Duodenal mucosa (tissue), 2 donors: ENCODE data around the gene EEF1AKMT2.
"Not testable (repeated sequence)": the region's sequence is repeated elsewhere in the genome, so short reads cannot be mapped to it uniquely, and the experiment has no call there.

Experiments used
- H3K27ac ChIP-seq: one replicate; pipeline ENCODE4 v1.7.0; 2013; ENCODE audit warnings: low read depth, low read length
- H3K27me3 ChIP-seq, 2 donors: one replicate each; pipeline ENCODE4 v1.7.0; 2013; ENCODE audit warnings: low read length in 2 of 2, control low read depth in 1 of 2; ENCODE audit not compliant: insufficient read depth in 2 of 2, control insufficient read depth in 1 of 2
- H3K36me3 ChIP-seq, 2 donors: one replicate each; pipeline ENCODE4 v1.7.0; 2013; ENCODE audit warnings: low read length in 2 of 2, control low read depth in 1 of 2; ENCODE audit not compliant: insufficient read depth in 2 of 2, control insufficient read depth in 1 of 2
- H3K4me1 ChIP-seq, 2 donors: one replicate each; pipeline ENCODE4 v1.7.0; 2013; ENCODE audit warnings: low read length in 2 of 2, control low read depth in 1 of 2; ENCODE audit not compliant: insufficient read depth in 2 of 2, control insufficient read depth in 1 of 2
- H3K4me3 ChIP-seq, 2 donors: one replicate each; pipeline ENCODE4 v1.7.0; 2013; ENCODE audit warnings: low read length in 2 of 2, low read depth in 1 of 2
- H3K9ac ChIP-seq, 2 donors: one replicate each; pipeline ENCODE4 v1.7.0; 2013; ENCODE audit warnings: low read length in 2 of 2, low read depth in 1 of 2
- H3K9me3 ChIP-seq, 2 donors: one replicate each; pipeline ENCODE4 v1.7.0; 2013; ENCODE audit warnings: low read length in 2 of 2, control low read depth in 1 of 2; ENCODE audit not compliant: control insufficient read depth in 1 of 2

EEF1AKMT2 gene

DNA sequence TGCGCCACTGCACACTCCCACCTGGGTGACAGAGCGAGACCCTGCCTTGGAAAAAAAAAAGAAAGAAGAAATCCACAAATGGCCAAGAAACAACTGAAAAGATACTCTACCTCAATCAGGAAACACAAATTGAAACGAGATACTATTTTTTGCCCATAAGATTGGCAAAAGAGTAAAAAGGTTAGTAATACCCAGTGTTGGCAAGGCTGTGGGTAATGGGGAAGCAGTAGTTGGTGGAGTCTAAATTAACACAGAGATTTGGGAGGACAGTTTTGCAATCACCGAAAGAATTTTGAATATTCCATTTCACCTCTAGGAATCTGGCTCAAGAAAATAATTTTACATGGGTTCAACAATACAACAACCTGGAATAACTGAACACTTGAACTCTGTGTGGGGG lies 29.8 kb upstream of the EEF1AKMT2 start:
- H3K4me1 ChIP-seq: no peaks in the 10 kb centered on the region
- H3K27me3 ChIP-seq: no peaks in the 10 kb centered on the region
- peaks cover 7 to 43% of the 10 kb centered on the region in 2 donors for H3K36me3 ChIP-seq
- no peak overlapping the region for H3K27ac ChIP-seq
- no peak overlapping the region for H3K4me3 ChIP-seq
- H3K9me3 ChIP-seq: no peaks in the 10 kb centered on the region
- H3K9ac ChIP-seq: no peak overlapping the region

DNA sequence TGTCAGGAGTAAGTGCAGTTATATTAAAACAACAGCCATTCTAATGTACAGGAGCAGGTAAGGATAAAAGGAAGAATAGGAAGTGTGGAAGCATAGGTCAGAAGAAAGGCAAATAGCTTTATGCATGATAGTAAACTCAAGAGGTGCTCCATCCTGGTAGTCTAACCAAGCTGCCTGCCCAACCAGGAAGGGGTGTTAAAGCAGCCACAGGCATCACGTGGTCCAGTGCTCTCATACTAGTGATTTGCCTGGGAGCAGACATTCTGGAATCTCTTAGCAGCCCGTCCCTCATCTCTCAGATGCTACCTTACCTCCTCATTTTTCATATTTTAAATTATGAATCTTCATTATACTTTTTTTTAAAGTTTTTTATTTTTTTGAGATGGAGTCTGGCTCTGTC lies 28.4 kb upstream of the EEF1AKMT2 start:
- Histone ChIP-seq H3K27me3 (no peaks in the 10 kb centered on the region), H3K4me3 (no peak overlapping the region), H3K27ac (no peak overlapping the region), H3K9ac (no peak overlapping the region), H3K36me3 (peaks cover 7 to 38% of the 10 kb centered on the region in 2 donors), H3K9me3 (no peaks in the 10 kb centered on the region), H3K4me1 (no peaks in the 10 kb centered on the region)

DNA sequence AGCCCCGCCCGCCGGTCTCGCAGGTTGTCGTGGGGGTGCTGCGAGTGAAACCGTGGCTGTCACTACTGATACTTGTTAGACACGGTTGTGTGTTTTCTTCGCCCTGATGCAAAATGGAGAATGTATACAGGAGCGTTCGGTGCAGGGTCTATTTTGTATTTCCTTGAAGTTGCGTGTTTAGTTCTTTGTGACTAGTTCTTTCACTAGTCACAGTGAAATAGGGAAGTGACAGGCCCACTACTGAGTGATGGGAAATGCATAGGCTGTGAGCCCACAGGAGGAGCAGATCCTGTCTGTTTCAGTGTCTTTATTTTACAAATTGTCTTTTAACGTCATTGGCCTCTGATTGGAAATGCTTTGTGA lies 10.6 kb upstream of the EEF1AKMT2 start:
- Histone ChIP-seq H3K9ac (peak overlapping the region; percentile 79 to 86), H3K27me3 (no peaks in the 10 kb centered on the region), H3K4me3 (peak overlapping the region; percentile 87 to 90), H3K9me3 (no peaks in the 10 kb centered on the region), H3K36me3 (no peaks in the 10 kb centered on the region), H3K4me1 (peaks cover 3 to 10% of the 10 kb centered on the region in 2 donors), H3K27ac (peak overlapping the region; percentile 70)

DNA sequence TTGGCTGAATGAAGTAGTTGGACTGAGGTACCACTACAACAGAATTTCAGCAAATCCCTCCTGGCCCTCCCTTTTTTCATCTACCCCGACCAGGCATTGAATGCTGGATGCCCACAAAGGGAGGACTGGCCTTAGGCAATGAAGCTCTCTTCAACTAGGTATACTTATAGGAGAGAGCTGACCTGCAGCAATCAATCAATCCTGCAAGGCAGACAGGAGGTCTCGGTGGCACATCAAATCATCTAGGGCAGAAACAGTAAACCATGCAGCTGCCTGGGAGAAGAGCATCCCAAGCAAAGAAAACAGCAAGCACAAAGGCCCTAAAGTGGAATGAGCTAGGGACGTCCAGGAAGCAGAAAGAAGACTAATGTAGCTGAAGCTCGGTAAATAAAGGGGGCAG lies 7.5 kb upstream of the EEF1AKMT2 start:
- no peaks in the 10 kb centered on the region for H3K36me3 ChIP-seq
- no peaks in the 10 kb centered on the region for H3K27me3 ChIP-seq
- H3K27ac ChIP-seq: no peak overlapping the region
- no peaks in the 10 kb centered on the region for H3K9me3 ChIP-seq
- no peak overlapping the region for H3K4me3 ChIP-seq
- no peak overlapping the region for H3K9ac ChIP-seq
- peaks cover 3 to 10% of the 10 kb centered on the region in 2 donors for H3K4me1 ChIP-seq

DNA sequence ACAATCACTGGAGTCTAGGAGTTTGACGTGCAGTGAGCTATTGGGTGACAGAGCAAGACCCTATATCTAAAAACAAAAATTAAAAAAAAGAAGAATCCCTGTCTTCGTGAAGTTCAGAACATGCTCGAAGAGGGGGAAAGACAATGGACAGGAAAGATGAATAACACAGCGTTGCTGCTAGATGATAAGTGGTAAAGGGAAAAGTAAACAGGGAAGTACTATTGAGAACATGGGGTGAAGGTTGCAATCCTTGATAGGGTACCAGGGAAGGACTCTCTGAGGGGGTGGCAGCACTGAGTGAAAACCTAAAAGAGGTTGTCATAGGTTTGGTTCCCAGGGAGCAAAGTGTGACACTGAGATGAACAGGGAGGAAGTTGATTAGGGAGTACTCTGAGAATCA lies 7.1 kb upstream of the EEF1AKMT2 start:
- Histone ChIP-seq H3K27ac (no peak overlapping the region), H3K36me3 (no peaks in the 10 kb centered on the region), H3K27me3 (no peaks in the 10 kb centered on the region), H3K4me3 (no peak overlapping the region), H3K9me3 (no peaks in the 10 kb centered on the region), H3K9ac (no peak overlapping the region), H3K4me1 (peaks cover 3 to 10% of the 10 kb centered on the region in 2 donors)

DNA sequence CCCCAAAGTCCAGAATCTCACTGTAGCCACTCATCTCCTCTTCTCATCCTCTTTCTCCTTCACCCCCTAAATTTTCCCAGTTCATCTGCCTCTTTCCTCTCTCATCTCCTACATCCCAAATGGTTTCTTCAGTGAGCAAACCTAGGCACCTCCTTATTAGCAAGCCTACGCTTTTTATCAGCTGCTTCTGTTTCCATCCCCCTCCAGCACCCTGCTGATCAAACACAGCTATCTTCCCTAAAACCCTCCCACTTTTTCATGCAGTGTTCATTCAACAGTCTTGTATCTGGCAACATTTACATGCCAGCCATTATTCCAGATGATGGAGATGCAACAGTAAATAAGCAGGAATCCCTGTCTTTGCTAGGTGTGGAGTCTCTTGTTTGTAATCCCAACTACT lies 6.7 kb upstream of the EEF1AKMT2 start:
- H3K4me1 ChIP-seq: peaks cover 3 to 10% of the 10 kb centered on the region in 2 donors
- no peaks in the 10 kb centered on the region for H3K36me3 ChIP-seq
- no peaks in the 10 kb centered on the region for H3K9me3 ChIP-seq
- H3K27ac ChIP-seq: no peak overlapping the region
- H3K9ac ChIP-seq: no peak overlapping the region
- no peak overlapping the region for H3K4me3 ChIP-seq
- H3K27me3 ChIP-seq: no peaks in the 10 kb centered on the region

DNA sequence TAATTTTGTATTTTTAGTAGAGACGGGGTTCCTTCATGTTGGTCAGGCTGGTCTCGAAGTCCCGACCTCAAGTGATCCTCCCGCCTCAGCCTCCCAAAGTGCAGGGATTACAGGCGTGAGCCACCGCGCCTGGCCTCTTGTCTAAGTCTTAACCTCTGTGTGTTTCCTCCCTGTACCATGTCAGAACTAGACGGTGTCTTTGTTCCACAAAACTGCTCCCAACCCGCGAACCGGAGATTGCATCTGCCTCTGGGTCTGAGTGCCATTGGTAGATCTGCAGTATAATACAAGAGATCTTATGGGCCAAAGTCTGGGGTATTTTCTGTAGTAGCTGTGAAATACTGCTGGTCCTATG lies 1.3 kb upstream of the EEF1AKMT2 start:
- Histone ChIP-seq H3K9ac (no peak overlapping the region), H3K4me1 (peaks cover 0 to 9% of the 10 kb centered on the region in 2 donors), H3K9me3 (no peaks in the 10 kb centered on the region), H3K36me3 (peaks cover 0 to 5% of the 10 kb centered on the region in 2 donors), H3K27ac (no peak overlapping the region), H3K4me3 (no peak overlapping the region), H3K27me3 (no peaks in the 10 kb centered on the region)

DNA sequence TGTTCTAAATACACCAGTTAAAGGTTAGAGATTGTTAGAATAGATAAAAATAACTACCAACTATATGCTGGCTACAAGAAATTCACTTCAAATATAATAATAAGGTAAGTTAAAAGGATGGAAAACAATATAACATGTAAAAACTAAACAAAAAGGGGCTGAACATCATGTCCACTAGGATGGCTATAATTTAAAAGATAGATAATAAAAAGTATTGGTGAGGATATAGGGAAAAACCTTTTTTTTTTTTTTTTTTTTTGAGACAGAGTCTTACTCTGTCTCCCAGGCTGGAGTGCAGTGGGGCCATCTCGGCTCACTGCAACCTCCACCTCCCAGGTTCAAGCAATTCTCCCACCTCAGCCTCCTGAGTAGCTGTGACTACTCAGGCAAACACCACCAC lies 8.8 kb downstream of the EEF1AKMT2 start:
- not testable (repeated sequence) for H3K9me3 ChIP-seq, H3K9ac ChIP-seq, H3K27me3 ChIP-seq, H3K27ac ChIP-seq, H3K4me3 ChIP-seq, H3K4me1 ChIP-seq
- H3K36me3 ChIP-seq: peaks cover 0 to 13% of the 10 kb centered on the region in 2 donors

DNA sequence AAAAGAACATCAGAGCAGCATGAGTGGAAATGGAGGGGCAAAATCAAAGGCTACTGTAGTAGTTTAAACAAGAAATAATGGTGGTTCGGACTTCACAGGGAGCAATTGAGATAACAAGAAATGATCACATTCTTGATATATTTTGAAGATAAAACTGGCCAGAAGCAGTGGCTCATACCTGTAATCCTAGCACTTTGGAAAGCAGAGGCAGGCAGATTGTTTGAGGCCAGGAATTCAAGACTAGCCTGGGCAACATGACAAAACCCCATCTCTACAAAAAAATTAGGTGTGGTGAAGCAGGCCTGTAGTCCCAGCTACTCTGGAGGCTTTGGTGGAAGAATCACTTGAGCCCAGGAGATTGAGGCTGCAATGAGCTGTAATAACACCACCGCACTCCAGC lies 22.9 kb downstream of the EEF1AKMT2 start:
- Histone ChIP-seq H3K9ac (no peak overlapping the region), H3K9me3 (no peaks in the 10 kb centered on the region), H3K4me3 (no peak overlapping the region), H3K27me3 (no peaks in the 10 kb centered on the region), H3K27ac (no peak overlapping the region), H3K4me1 (no peaks in the 10 kb centered on the region), H3K36me3 (peaks cover 5 to 24% of the 10 kb centered on the region in 2 donors)

DNA sequence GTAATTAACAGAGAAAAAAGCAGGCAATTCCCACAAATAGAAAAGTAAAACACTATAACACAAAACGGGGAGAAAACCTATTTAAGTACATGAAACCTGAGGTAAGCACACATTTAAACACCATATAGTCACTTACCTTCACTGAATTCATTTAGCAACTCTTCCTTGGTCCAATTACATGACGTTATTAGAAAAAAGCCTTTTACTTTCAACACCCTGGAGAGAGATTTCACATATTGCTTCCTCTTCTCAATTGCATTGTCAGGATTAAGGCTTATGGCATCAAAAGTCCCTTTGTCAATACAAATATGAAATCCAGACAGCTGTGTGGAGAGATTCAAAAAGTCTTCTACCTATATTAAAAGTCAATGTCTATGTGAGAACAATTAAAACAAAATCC lies 26.4 kb downstream of the EEF1AKMT2 start:
- Histone ChIP-seq H3K4me3 (no peak overlapping the region), H3K36me3 (peaks cover 0 to 25% of the 10 kb centered on the region in 2 donors), H3K9me3 (no peaks in the 10 kb centered on the region), H3K4me1 (no peaks in the 10 kb centered on the region), H3K9ac (no peak overlapping the region), H3K27me3 (no peaks in the 10 kb centered on the region), H3K27ac (no peak overlapping the region)

DNA sequence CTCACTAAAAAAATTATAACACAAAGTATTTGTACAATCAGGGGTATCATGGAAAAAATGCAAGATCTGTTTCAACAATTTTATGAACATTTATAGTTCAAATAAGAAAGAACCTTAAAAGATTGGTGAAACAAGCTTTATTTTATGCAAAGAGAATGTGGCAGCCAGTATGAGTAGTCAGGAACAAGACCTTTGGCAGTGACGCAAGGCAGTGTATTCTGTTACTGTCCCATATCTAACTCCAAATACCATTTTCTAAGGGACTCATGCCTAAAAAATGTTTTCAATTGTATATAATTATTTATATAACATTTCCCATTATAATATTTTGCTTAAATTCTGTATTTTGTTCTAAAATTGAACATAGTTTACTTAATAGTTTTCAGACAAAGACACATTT lies 28.4 kb downstream of the EEF1AKMT2 start:
- Histone ChIP-seq H3K4me1 (no peaks in the 10 kb centered on the region), H3K27me3 (no peaks in the 10 kb centered on the region), H3K27ac (no peak overlapping the region), H3K9me3 (no peaks in the 10 kb centered on the region), H3K4me3 (no peak overlapping the region), H3K9ac (no peak overlapping the region), H3K36me3 (peaks cover 4 to 32% of the 10 kb centered on the region in 2 donors)
